SK-N-SH (cell line): ENCODE measurements around the gene TMCO6.

Source experiments
- EP300 ChIP-seq, 2 experiments: IDR thresholded peaks; 2 replicates each; pipeline versions ENCODE4 v1.4.0 to v1.6.1; 2012; ENCODE audit warnings: borderline replicate concordance in 1 of 2, low read depth in 1 of 2, low read length in 1 of 2
- TF ChIP-seq, protein P1 (sequence below): fragments of 200-600 bp; sonication (generic); IDR thresholded peaks from 2 replicates; pipeline ENCODE4 v1.6.1; 2017; ENCODE audit warnings: antibody characterized with exemption, mild to moderate bottlenecking, moderate library complexity

DNA sequence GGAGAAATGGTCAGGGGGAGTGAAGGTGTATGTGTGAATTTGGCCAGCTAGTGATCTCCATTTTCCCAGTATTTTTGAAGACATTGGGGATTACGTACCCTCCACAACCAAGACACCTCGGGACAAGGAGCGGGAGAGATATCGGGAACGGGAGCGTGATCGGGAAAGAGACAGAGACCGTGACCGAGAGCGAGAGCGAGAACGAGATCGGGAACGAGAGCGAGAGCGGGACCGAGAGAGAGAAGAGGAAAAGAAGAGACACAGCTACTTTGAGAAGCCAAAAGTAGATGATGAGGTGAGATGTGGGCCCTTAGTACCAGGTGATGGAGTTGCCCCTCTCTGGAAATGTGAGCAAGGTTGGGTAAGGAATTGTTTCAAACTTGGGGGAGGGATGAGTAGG, 19.6 kb downstream of the TMCO6 start:
- TF ChIP-seq EP300 (IDR thresholded peaks at IDR 0.05; ENCODE audit: borderline replicate concordance in 1 of 2, low read depth in 1 of 2, low read length in 1 of 2): no peak
- TF ChIP-seq, protein P1, sequence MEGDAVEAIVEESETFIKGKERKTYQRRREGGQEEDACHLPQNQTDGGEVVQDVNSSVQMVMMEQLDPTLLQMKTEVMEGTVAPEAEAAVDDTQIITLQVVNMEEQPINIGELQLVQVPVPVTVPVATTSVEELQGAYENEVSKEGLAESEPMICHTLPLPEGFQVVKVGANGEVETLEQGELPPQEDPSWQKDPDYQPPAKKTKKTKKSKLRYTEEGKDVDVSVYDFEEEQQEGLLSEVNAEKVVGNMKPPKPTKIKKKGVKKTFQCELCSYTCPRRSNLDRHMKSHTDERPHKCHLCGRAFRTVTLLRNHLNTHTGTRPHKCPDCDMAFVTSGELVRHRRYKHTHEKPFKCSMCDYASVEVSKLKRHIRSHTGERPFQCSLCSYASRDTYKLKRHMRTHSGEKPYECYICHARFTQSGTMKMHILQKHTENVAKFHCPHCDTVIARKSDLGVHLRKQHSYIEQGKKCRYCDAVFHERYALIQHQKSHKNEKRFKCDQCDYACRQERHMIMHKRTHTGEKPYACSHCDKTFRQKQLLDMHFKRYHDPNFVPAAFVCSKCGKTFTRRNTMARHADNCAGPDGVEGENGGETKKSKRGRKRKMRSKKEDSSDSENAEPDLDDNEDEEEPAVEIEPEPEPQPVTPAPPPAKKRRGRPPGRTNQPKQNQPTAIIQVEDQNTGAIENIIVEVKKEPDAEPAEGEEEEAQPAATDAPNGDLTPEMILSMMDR: no peak
